Measurements from ENCODE around the gene APRT. TPM values are rescaled to one million over a fixed set of nuclear protein-coding genes. Genes with fewer than 3 reads are reported as not detected.
"Not testable (repeated sequence)": the region's sequence is repeated elsewhere in the genome, so short reads cannot be mapped to it uniquely, and the experiment has no call there.

The APRT gene
- total RNA-seq, 1 donor: 95.9 TPM

DNA sequence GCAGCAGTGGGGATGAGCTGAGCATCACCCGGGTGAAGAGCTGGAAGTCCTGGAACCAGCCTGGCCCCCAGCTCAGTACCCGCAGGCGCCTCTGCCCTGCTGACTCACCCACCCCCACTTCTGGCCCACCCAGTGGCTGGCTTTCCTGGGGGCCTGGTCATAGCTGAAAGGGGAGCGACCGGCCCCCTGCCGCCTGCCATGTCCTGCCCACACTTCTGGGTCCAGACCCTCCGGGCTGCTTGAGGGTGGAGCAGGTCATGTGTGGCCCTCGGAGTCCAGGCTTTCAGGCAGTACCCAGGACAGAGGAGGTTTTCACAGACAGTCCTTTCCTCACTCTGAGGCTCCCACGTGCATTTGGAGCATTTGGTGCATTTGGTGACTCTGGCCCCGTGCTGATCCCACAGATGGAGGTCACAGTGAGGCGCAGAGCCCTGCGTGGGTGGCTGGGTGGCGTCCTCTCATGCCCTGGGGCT, 19.6 kb downstream of the APRT start:
- no peak for DNase-seq (ENCODE audit: low read depth in 2 of 3, low spot score in 2 of 3)

DNA sequence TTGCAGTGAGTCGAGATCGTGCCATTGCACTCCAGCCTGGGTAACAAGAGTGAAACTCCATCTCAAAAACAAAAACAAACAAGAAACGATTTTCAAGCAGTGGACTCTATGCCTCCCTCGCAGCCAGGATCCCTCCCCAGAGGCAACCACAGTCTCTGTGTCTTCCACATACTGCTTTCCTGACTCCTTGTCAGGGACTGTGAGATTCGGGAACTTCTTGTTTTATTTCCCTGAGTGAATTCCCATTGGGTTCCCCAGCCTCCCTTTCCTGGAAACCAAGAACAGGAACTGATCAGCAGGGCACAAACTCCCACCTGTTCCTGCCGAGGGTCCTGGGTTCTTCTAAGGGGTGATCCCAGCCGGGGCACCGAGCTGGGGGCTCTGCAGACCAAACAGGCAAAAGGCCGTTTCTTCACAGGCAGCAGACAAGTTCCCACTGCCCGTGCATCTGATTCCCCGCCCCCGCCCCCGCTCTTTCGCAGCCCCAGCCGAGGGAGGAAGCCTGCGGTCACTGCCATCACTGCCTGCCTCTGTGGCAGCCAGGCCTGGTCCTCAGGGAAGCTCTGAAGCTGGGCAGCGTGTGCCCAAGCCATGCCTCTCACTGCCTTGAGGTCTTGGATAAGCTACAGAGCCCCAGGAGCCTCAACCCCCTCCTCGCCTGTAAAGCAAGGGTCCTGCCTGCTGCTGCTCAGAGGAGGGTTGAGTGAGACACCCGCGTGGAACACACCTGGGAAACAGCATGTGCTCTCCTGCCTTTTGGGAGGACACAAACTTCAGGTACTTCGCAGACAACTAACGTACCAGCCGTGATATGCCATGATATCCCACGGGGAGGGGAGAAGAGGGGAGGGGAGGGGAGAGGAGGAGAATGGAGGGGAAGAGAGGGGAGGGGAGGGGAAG, 21.2 kb downstream of the APRT start:
- DNase-seq (ENCODE audit: low read depth in 2 of 3, low spot score in 2 of 3): peak in 2 of 3 donors; percentile 80 to 90

GRCh38 chr16:88789594-88789993, 22.1 kb downstream of the APRT start:
- peak in 1 of 3 donors; percentile 77 for DNase-seq (ENCODE audit: low read depth in 2 of 3, low spot score in 2 of 3)

DNA sequence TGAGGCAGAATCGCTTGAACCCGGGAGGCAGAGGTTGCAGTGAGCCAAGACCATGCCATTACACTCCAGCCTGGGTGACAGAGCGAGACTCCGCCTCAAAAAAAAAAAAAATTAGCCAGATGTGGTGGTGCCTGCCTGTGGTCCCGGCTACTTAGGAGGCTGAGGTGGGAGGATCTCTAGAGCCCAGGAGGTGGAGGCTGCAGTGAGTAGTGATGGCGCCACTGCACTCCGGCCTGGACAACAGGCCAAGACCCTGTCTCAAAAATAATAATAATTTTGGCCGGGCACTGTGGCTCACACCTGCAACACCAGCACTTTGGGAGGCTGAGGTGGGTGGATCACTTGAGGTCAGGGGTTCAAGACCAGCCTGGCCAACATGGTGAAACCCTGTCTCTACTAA, 23.0 kb downstream of the APRT start:
- not testable (repeated sequence) for DNase-seq (ENCODE audit: low read depth in 2 of 3, low spot score in 2 of 3)

GRCh38 chr16:88787579-88788314, 24.0 kb downstream of the APRT start:
- no peak for DNase-seq (ENCODE audit: low read depth in 2 of 3, low spot score in 2 of 3)

DNA sequence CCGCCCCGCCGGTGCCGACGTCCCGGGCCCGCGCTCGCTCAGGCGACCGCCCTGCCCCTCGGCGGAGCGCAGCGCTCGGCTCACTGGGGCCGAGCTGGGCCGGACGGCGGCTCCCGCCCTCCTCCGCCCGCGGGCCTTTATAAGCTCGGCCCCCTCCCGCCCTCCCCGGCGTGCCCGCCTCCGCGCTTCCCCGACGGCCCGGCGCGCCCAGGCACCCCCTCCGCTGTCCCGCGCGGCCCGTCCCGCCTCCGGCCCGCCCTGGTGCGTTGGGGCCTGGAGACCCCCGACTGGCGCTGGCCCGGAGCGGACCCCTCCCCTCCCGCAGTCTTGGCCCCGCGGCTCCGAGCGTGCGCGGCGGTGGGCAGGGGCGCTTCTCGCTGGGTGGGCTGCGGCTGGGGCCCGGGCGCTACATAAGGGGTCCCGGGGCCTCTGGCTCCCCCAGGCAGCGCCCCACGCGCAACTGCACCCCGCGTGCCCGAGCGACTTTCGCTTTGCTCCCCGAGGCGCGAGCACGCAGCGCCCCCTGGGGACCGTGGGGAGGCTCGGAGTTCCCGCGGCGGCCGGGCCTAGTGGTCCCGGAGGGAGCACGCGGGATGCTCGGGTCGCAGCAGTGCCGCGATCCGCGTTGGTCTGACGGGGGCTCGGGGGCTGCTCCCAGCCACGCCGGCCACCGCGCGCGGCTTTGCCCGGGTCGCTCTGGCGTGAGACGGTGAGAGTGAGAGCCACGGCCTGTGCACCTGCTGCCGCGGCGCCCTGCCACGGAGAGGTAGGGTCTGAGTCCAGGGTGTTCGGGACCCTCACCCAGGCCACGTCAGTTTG, 26.4 kb downstream of the APRT start, which contains the start of gene PIEZO1:
Gene PIEZO1 (minus strand): TSS at position 115 of the 819 bp plus-strand sequence. CDS start 256 bp downstream, outside the sequence.
- peak; percentile 75 to 81 (median 80) for DNase-seq (ENCODE audit: low read depth in 2 of 3, low spot score in 2 of 3)

GRCh38 chr16:88784856-88785105, 26.9 kb downstream of the APRT start:
- no peak for DNase-seq (ENCODE audit: low read depth in 2 of 3, low spot score in 2 of 3)

DNA sequence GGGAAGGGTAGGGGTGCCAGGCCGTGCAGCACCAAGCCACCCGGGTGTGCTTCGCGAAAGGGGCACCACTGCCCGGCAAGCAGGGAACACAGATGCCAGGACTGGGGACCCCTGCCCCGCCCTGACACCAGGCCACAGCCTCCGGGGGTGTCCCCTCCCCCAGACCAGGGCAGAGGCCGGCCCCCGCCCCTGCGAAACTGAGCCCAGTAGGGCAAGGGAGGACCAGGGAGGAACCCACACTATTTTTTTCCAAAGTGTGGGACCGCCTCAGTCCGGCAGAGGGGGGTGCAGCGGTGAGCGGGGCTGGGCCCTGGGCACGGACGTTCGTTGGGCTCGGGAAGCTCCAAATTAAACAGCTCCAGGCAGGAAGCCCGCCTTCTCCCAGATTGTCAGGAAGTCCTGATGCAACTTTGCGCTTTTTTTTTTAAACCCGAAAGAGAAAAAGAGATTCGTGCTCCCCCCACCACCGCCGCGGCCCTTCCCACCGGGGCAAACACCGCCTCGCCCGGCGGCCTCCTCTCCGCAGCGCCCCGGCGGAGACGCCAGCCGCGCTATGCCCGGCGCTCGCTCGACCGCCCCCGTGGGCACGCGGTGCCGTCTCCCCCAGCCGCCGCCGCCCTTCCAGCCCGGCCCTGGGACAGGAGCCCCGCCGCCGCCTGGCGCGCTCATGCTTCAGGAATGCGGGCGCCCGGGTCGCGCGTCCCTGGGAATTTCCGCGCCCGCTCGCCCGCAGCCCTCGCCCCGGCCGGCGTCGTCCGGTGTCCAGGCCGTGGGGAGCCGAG, 27.5 kb downstream of the APRT start:
- DNase-seq (ENCODE audit: low read depth in 2 of 3, low spot score in 2 of 3): peak in 2 of 3 donors; percentile 58 to 63

DNA sequence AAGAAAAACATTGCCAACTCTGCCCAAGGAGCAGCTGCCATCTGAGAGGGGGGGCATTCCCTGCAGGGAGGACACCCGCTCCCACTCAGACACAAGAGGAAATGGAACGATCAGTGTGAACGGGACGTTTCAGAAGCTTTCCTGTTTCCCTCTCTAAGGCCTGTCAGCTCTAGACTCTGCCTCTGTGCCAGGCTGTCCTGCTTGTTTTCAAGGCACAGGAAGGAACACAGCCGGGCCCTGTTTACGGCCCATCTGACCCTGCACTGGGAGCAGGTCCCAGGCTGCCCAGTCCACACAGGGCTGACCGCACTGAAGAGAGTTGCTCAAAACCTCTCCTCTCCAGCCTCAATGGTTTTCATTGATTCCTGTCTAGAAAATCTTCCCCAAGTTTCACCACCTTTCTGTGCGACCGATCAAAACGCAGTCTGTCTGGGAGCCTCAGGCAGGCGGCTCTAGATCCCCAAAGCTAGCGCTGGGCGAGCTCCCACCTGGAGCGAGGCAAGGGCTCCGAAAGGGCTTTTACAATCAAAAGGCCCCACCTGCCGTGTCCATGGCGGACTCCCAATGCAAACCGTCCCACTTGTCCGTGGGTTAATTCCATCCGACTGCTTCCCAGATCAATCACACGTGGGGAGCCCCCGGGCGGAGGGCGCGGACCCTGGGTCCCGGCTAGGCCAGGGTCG, 28.2 kb downstream of the APRT start:
- no peak for DNase-seq (ENCODE audit: low read depth in 2 of 3, low spot score in 2 of 3)

DNA sequence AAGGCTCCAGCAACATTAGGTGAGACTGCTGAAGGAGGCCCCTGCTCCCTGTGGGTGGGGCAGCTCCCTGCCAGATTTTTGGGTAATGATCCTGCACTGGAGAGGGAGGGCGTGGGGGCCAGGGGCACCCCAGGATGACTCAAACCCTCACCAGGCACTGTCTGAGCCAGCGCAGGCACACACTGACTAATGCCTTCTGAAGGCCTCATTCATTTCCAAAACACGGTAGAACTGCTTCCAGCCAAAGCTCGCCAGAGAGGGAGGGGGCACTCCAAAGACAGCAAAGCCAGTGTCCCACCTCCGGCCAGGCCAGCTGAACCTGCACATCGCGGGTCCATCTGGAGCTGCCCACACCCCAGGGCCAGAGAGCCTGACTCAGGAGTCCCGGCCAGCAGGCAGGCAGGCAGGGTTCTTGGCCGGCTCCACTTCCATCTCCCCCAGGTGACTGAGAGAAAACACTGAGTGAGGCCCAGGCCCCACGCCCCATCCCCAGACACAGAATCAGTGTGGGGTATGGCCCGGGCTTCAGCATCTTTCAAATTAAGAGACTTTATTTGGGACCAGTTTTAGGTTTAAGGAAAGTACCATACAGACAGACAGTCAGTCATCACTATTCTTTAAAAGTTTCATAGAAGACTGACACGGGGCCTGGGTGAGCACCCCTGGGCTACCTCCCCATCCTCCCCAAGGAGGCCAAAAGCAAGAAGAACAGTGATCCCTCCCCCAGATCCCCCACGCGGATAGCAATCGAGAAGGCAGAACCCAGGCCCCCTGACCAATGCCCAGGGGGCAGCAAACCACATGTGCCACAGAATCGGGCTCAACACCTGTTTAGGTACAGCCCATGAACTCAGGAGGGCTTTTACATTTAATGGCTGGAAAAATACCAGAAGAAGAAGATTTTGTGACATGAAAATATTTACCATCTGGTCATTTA, 29.0 kb downstream of the APRT start:
- DNase-seq (ENCODE audit: low read depth in 2 of 3, low spot score in 2 of 3): no peak

- peak; percentile 49 to 67 (median 50) for DNase-seq (ENCODE audit: low read depth in 2 of 3, low spot score in 2 of 3)
These were observed 30.3 kb downstream of the APRT start for GRCh38 chr16:88781140-88782077.

- no peak for DNase-seq (ENCODE audit: low read depth in 2 of 3, low spot score in 2 of 3)
These were observed 31.3 kb downstream of the APRT start for GRCh38 chr16:88780142-88781062.

GRCh38 chr16:88779406-88780141, 32.2 kb downstream of the APRT start:
- DNase-seq (ENCODE audit: low read depth in 2 of 3, low spot score in 2 of 3): no peak

GRCh38 chr16:88778541-88779065, 33.1 kb downstream of the APRT start:
- no peak for DNase-seq (ENCODE audit: low read depth in 2 of 3, low spot score in 2 of 3)

DNA sequence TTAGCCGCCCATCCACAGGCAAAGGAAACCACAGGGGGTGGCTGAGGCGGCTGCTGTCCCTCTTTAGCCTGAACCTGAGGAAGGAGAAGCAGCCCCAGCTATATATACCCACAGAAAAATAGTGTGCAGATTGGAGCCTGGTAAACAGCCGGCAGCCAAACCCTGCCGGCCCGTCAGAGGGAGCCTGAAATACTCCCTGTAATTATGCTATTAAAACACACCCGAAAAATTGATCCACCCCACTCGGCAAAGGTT, 33.5 kb downstream of the APRT start:
- peak in 1 of 3 donors; percentile 43 for DNase-seq (ENCODE audit: low read depth in 2 of 3, low spot score in 2 of 3)
